Mammary epithelial cell (primary cell): ENCODE measurements around the gene TIMM17A.
"Not testable (repeated sequence)": the region's sequence is repeated elsewhere in the genome, so short reads cannot be mapped to it uniquely, and the experiment has no call there.

Source experiments
- EZH2 ChIP-seq: IDR thresholded peaks from 2 replicates; pipeline ENCODE4 v1.6.1; 2012; ENCODE audit warnings: low read length, inconsistent platforms, borderline replicate concordance
- TF ChIP-seq, protein P1 (sequence below), 2 donors: IDR thresholded peaks in 1 of 2; conservative IDR thresholded peaks in 1 of 2; 2 replicates each; pipeline ENCODE4 v1.5.1; 2011 to 2012; ENCODE audit warnings: inconsistent platforms in 2 of 2, low read length in 2 of 2, mild to moderate bottlenecking in 2 of 2, control low read depth in 1 of 2, low read depth in 1 of 2; ENCODE audit not compliant: insufficient read depth in 1 of 2; ENCODE audit errors: extremely low read depth in 1 of 2

GRCh38 chr1:201940316-201940715, 15.0 kb upstream of the TIMM17A start:
- TF ChIP-seq, protein P1, sequence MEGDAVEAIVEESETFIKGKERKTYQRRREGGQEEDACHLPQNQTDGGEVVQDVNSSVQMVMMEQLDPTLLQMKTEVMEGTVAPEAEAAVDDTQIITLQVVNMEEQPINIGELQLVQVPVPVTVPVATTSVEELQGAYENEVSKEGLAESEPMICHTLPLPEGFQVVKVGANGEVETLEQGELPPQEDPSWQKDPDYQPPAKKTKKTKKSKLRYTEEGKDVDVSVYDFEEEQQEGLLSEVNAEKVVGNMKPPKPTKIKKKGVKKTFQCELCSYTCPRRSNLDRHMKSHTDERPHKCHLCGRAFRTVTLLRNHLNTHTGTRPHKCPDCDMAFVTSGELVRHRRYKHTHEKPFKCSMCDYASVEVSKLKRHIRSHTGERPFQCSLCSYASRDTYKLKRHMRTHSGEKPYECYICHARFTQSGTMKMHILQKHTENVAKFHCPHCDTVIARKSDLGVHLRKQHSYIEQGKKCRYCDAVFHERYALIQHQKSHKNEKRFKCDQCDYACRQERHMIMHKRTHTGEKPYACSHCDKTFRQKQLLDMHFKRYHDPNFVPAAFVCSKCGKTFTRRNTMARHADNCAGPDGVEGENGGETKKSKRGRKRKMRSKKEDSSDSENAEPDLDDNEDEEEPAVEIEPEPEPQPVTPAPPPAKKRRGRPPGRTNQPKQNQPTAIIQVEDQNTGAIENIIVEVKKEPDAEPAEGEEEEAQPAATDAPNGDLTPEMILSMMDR (conservative IDR thresholded peaks at IDR 0.05 in 1 of 2, IDR thresholded peaks at IDR 0.05 in 1 of 2; ENCODE audit: extremely low read depth in 1 of 2, insufficient read depth in 1 of 2, low read depth in 1 of 2, low read length in 2 of 2): not testable (repeated sequence)
- not testable (repeated sequence) for TF ChIP-seq EZH2
